ENCODE data around the gene TEKT2. TPM values are rescaled to one million over a fixed set of nuclear protein-coding genes. Genes with fewer than 3 reads are reported as not detected.
A peak's percentile ranks its signal among the peaks of the same experiment; 100 is the strongest.

TEKT2 gene
- total RNA-seq, 4 donors from 2014 or later, result 0.83 TPM; not detected in 3

DNA sequence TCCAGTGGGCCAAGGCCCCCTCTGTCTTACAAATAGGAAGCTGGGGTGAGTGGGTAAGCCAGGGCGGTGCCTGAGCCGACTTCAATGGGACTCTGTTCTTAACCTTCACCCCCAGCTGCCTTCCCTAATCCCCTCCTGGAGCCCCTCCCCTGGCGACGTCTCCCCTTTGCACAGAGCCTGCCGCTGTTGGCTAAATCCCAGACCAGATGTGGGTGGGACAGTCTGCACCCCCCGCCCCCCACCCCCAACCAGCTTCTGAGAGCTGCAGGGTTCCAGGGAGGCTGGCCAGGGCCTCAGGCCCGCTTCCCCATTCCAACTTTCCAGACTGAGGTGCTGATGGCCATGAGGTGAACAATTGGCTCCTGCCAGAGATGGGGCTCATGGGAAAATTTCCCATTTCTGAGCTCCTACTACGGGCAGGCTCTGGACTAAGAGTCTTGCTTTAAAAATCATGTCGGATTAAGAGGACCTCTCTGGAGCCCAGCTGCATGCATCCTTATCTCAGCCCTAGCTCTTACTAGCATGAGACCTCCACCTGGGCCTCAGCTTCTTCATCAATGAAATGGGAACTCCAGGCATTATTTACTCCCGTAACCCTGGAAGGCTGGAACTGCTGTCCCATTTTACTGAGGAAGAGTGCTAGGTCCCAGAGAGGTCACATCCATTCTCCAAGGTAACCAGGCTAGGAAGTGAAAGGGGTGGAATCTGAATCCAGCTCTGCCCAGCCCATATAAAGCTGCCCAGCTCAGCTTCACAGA lies 34.7 kb downstream of the TEKT2 start:
- no peak for DNase-seq (ENCODE audit: extremely low spot score)
- Histone ChIP-seq H3K27ac (replicated peaks in 1 of 4) (peak overlapping the region; percentile 38 to 76 (median 56)), H3K9me3 (no peaks in the 10 kb centered on the region), H3K4me3 (no peak overlapping the region), H3K4me1 (peaks cover 4 to 63% (median 54%) of the 10 kb centered on the region in 4 donors), H3K27me3 (no peaks in the 10 kb centered on the region), H3K36me3 (no peaks in the 10 kb centered on the region)
- 55% methylated on average over 6 of the region's 10 CpGs for WGBS
- intact Hi-C loops (cut with DNase I), result no loop called here
- TF ChIP-seq POLR2A (IDR thresholded peaks at IDR 0.05; ENCODE audit: low read depth) (no peak), POLR2AphosphoS5 (IDR thresholded peaks at IDR 0.05) (no peak), EP300 (IDR thresholded peaks at IDR 0.05) (no peak)
- TF ChIP-seq, protein P1, sequence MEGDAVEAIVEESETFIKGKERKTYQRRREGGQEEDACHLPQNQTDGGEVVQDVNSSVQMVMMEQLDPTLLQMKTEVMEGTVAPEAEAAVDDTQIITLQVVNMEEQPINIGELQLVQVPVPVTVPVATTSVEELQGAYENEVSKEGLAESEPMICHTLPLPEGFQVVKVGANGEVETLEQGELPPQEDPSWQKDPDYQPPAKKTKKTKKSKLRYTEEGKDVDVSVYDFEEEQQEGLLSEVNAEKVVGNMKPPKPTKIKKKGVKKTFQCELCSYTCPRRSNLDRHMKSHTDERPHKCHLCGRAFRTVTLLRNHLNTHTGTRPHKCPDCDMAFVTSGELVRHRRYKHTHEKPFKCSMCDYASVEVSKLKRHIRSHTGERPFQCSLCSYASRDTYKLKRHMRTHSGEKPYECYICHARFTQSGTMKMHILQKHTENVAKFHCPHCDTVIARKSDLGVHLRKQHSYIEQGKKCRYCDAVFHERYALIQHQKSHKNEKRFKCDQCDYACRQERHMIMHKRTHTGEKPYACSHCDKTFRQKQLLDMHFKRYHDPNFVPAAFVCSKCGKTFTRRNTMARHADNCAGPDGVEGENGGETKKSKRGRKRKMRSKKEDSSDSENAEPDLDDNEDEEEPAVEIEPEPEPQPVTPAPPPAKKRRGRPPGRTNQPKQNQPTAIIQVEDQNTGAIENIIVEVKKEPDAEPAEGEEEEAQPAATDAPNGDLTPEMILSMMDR (IDR thresholded peaks at IDR 0.05), result no peak

DNA sequence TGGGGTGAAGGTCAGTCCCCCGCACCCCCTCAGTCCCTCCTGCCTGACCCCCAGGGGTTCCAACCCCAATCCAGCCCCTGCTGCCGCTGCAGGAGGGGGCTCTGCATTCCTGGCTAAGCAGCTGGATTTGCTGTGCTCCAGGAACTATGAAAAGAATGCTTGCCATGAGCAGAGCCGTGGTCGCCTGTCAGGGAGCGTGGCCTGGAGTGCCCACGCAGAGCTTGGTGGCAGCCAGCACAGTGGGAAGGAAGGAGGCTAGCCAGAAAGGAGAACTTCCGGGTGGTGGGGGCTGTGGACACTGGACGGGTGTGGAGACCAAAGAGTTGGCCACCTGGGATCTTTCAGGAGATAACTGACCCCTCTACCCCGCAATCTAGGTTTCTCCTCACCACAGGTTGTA lies 35.6 kb downstream of the TEKT2 start:
- intact Hi-C loops (cut with DNase I), result no loop called here
- H3K4me1 ChIP-seq, result peaks cover 4 to 71% (median 62%) of the 10 kb centered on the region in 4 donors
- H3K27ac ChIP-seq (replicated peaks in 1 of 4), result peak overlapping the region; percentile 38 to 76 (median 56)
- H3K27me3 ChIP-seq, result no peaks in the 10 kb centered on the region
- WGBS, result 51% methylated on average over 9 of the region's 9 CpGs
- no peaks in the 10 kb centered on the region for H3K36me3 ChIP-seq
- H3K4me3 ChIP-seq, result no peak overlapping the region
- DNase-seq (ENCODE audit: extremely low spot score), result no peak
- TF ChIP-seq, protein P1 (IDR thresholded peaks at IDR 0.05), result no peak
- TF ChIP-seq EP300 (IDR thresholded peaks at IDR 0.05), result no peak
- TF ChIP-seq POLR2AphosphoS5 (IDR thresholded peaks at IDR 0.05), result no peak
- TF ChIP-seq POLR2A (IDR thresholded peaks at IDR 0.05; ENCODE audit: low read depth), result no peak
- H3K9me3 ChIP-seq, result no peaks in the 10 kb centered on the region

DNA sequence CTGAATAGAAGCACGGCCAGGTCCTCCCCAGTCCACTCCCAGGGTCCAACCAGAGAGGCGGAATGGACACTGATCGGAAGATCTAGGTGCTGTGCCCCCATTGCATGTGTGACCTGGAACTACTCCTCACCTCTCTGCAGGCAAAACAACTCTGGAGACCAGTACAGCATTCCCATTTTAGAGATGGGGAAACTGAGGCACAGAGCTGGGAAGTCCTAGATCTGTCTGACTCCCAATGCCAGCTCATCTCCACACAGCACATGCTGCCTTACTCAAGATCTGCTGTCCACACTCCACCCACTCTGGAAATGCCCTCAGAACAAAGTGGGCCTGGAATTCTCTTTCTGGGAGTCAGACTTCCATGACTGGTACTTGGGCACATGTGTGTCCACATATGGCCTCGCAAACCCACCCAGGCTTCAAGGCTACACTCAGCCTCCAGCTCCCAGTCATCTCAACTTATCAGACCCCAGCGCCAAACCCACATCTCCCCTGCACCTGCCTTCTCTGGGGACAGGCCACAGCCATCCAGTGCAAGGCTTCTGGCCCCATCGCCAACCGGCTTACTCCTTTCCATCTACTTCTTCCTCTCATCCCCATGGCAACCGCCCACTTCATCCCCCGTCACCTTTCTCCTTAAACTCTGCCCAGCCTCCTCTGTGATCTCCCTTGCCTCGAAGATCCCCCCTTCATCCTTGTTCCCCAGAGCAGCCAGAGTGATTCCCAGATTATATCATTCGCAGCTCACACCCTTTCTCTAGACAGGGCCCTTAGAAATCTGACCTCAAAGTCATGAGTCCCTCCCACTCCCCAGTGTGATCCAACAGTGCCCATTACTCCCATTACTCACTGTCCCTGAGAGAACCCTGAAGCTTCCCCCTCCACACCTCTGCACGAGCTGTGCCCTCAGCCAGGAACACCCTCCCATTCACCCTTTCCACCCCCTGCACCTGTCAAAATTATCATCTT lies 38.5 kb downstream of the TEKT2 start:
- intact Hi-C loops (cut with DNase I), result no loop called here

DNA sequence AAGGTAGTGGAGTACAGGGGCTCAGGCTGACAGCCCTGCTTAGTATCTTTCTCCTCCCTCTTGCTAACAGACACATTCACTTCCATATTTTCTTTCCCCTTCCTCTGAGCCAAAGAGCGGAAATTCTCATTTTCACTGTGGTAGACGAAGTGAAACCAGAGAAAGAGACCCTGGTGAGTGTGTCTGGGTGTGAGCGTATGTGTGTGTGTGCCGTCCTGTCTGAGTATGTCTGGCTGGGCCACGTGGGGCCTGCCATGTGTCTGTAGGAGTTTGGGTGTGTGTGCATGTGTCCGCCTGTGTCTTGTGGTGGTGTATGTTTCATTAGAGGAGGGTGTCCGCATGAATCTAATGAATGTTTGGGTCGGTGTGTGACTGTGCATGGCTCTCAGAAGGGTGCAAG lies 39.5 kb downstream of the TEKT2 start:
- H3K4me1 ChIP-seq, result peaks cover 8 to 57% (median 46%) of the 10 kb centered on the region in 4 donors
- peaks cover 0 to 3% (median 0%) of the 10 kb centered on the region in 4 donors for H3K27me3 ChIP-seq
- no peaks in the 10 kb centered on the region for H3K36me3 ChIP-seq
- peak overlapping the region; percentile 22 to 79 (median 76) for H3K27ac ChIP-seq (replicated peaks in 1 of 4)
- WGBS, result 74% methylated on average over 8 of the region's 8 CpGs
- DNase-seq (ENCODE audit: extremely low spot score), result no peak
- intact Hi-C loops (cut with DNase I), result no loop called here
- no peak for TF ChIP-seq POLR2A (IDR thresholded peaks at IDR 0.05; ENCODE audit: low read depth)
- TF ChIP-seq, protein P1 (IDR thresholded peaks at IDR 0.05), result no peak
- no peak for TF ChIP-seq POLR2AphosphoS5 (IDR thresholded peaks at IDR 0.05)
- TF ChIP-seq EP300 (IDR thresholded peaks at IDR 0.05), result no peak
- H3K4me3 ChIP-seq, result no peak overlapping the region
- H3K9me3 ChIP-seq, result no peaks in the 10 kb centered on the region

More for the DNA sequence above, 38.5 kb downstream of the TEKT2 start:
- DNase-seq (ENCODE audit: extremely low spot score), result no peak
- WGBS, result 76% methylated on average over 11 of the region's 12 CpGs
- peaks cover 8 to 63% (median 52%) of the 10 kb centered on the region in 4 donors for H3K4me1 ChIP-seq
- no peaks in the 10 kb centered on the region for H3K36me3 ChIP-seq
- no peak overlapping the region for H3K4me3 ChIP-seq
- peak overlapping the region in 2 of 4 donors; percentile 22 to 79 for H3K27ac ChIP-seq (replicated peaks in 1 of 4)
- H3K27me3 ChIP-seq, result peaks cover 0 to 3% (median 0%) of the 10 kb centered on the region in 4 donors
- TF ChIP-seq POLR2A (IDR thresholded peaks at IDR 0.05; ENCODE audit: low read depth) (no peak), EP300 (IDR thresholded peaks at IDR 0.05) (no peak), POLR2AphosphoS5 (IDR thresholded peaks at IDR 0.05) (no peak)
- TF ChIP-seq, protein P1 (IDR thresholded peaks at IDR 0.05), result no peak
- no peaks in the 10 kb centered on the region for H3K9me3 ChIP-seq

All from esophagus muscularis mucosa (tissue), 4 donors.